ENCODE results near the gene ADAMTSL2.

The ADAMTSL2 gene

GRCh38 chr9:133576875-133577736 lies 42.6 kb downstream of the ADAMTSL2 start:
- no peak for DNase-seq

- no peak for DNase-seq
These were observed 43.2 kb downstream of the ADAMTSL2 start for GRCh38 chr9:133577737-133578112.

GRCh38 chr9:133578524-133579441 lies 44.3 kb downstream of the ADAMTSL2 start:
- DNase-seq: no peak

- no peak for DNase-seq
These were observed 45.3 kb downstream of the ADAMTSL2 start for GRCh38 chr9:133579601-133580418.

- DNase-seq: no peak
These were observed 45.9 kb downstream of the ADAMTSL2 start for GRCh38 chr9:133580419-133580738.

- no peak for DNase-seq
These were observed 46.5 kb downstream of the ADAMTSL2 start for GRCh38 chr9:133581011-133581410.

- DNase-seq: peak; percentile 3
These were observed 47.2 kb downstream of the ADAMTSL2 start for GRCh38 chr9:133581513-133582343.

- no peak for DNase-seq
These were observed 48.1 kb downstream of the ADAMTSL2 start for GRCh38 chr9:133582501-133583045.

- DNase-seq: no peak
These were observed 48.6 kb downstream of the ADAMTSL2 start for GRCh38 chr9:133583111-133583510.

GRCh38 chr9:133583586-133583985 lies 49.1 kb downstream of the ADAMTSL2 start:
- DNase-seq: no peak

GRCh38 chr9:133584167-133584558 lies 49.7 kb downstream of the ADAMTSL2 start:
- DNase-seq: no peak

GRCh38 chr9:133584559-133585476 lies 50.3 kb downstream of the ADAMTSL2 start:
- no peak for DNase-seq

- no peak for DNase-seq
These were observed 51.2 kb downstream of the ADAMTSL2 start for GRCh38 chr9:133585481-133586351.

- DNase-seq: no peak
These were observed 52.5 kb downstream of the ADAMTSL2 start for GRCh38 chr9:133587051-133587450.

- no peak for DNase-seq
These were observed 53.0 kb downstream of the ADAMTSL2 start for GRCh38 chr9:133587466-133587865.

- DNase-seq: no peak
These were observed 55.1 kb downstream of the ADAMTSL2 start for GRCh38 chr9:133589454-133590227.

- no peak for DNase-seq
These were observed 55.8 kb downstream of the ADAMTSL2 start for GRCh38 chr9:133590231-133590855.

All from fibroblast of skin of abdomen (primary cell).